HG02678 (cell line): ENCODE measurements around the gene TTC28.
"Not testable (repeated sequence)": the region's sequence is repeated elsewhere in the genome, so short reads cannot be mapped to it uniquely, and the experiment has no call there.

Experiments used
- ATAC-seq: cut with Tn5 transposase; IDR thresholded peaks from one replicate; pipeline ENCODE4 v1.9.1; 2021; ENCODE audit warnings: mild to moderate bottlenecking, moderate library complexity; ENCODE audit not compliant: unreplicated experiment

TTC28 gene

GRCh38 chr22:28120691-28121592 lies 558.7 kb downstream of the TTC28 start:
- ATAC-seq, result no peak

- no peak for ATAC-seq
These were observed 560.5 kb downstream of the TTC28 start for GRCh38 chr22:28118957-28119631.

- ATAC-seq, result no peak
These were observed 563.4 kb downstream of the TTC28 start for GRCh38 chr22:28116219-28116673.

GRCh38 chr22:28115426-28115825 lies 564.2 kb downstream of the TTC28 start:
- no peak for ATAC-seq

GRCh38 chr22:28112548-28113043 lies 567.0 kb downstream of the TTC28 start:
- no peak for ATAC-seq

GRCh38 chr22:28112190-28112544 lies 567.5 kb downstream of the TTC28 start:
- ATAC-seq, result no peak

- ATAC-seq, result no peak
These were observed 568.0 kb downstream of the TTC28 start for GRCh38 chr22:28111501-28112189.

- ATAC-seq, result no peak
These were observed 570.8 kb downstream of the TTC28 start for GRCh38 chr22:28108851-28109250.

- ATAC-seq, result no peak
These were observed 573.0 kb downstream of the TTC28 start for GRCh38 chr22:28106617-28107016.

- no peak for ATAC-seq
These were observed 573.7 kb downstream of the TTC28 start for GRCh38 chr22:28105988-28106387.

GRCh38 chr22:28105413-28105812 lies 574.2 kb downstream of the TTC28 start:
- no peak for ATAC-seq

GRCh38 chr22:28103596-28103995 lies 576.0 kb downstream of the TTC28 start:
- ATAC-seq, result no peak

GRCh38 chr22:28102151-28102812 lies 577.4 kb downstream of the TTC28 start:
- no peak for ATAC-seq

GRCh38 chr22:28097627-28098026 lies 582.0 kb downstream of the TTC28 start:
- no peak for ATAC-seq

- no peak for ATAC-seq
These were observed 583.5 kb downstream of the TTC28 start for GRCh38 chr22:28096161-28096560.

- no peak for ATAC-seq
These were observed 584.1 kb downstream of the TTC28 start for GRCh38 chr22:28095316-28096095.

- ATAC-seq, result no peak
These were observed 584.9 kb downstream of the TTC28 start for GRCh38 chr22:28094771-28095170.

GRCh38 chr22:28093711-28094110 lies 585.9 kb downstream of the TTC28 start:
- ATAC-seq, result no peak

- ATAC-seq, result no peak
These were observed 588.2 kb downstream of the TTC28 start for GRCh38 chr22:28091486-28091885.

GRCh38 chr22:28089541-28089940 lies 590.1 kb downstream of the TTC28 start:
- not testable (repeated sequence) for ATAC-seq
